OCI-LY3 (cell line): ENCODE measurements around the gene KLHL5.

Experiments
- H2AFZ ChIP-seq: fragments of 200-600, 300-600 bp; shearing (Covaris generic); 2 replicates; pipeline ENCODE4 v1.6.0; 2014; ENCODE audit warnings: antibody characterized with exemption, low read depth, low read length
- H3K27ac ChIP-seq: fragments of 200-600, 300-600 bp; sonication (generic); 2 replicates; pipeline ENCODE4 v1.5.1; 2014; ENCODE audit warnings: mild to moderate bottlenecking, low read length, moderate library complexity, mixed read lengths
- H3K27me3 ChIP-seq: fragments of 200-600, 300-600 bp; sonication (generic); 2 replicates; pipeline ENCODE4 v1.6.1; 2014; ENCODE audit warnings: low read depth, low read length, mixed read lengths
- H3K36me3 ChIP-seq: fragments of 200-600, 300-600 bp; sonication (generic); replicated peaks from 2 replicates; pipeline ENCODE3; 2014; ENCODE audit warnings: low read depth, low read length, mixed read lengths
- H3K4me1 ChIP-seq: fragments of 300-600, 200-600 bp; sonication (generic); 2 replicates; pipeline ENCODE4 v1.6.1; 2014; ENCODE audit warnings: low read length, mixed read lengths
- H3K4me2 ChIP-seq: fragments of 200-600, 300-600 bp; sonication (generic); 2 replicates; pipeline ENCODE4 v1.6.1; 2014; ENCODE audit warnings: low read length, mixed read lengths
- H3K4me3 ChIP-seq: fragments of 300-600, 200-600 bp; sonication (generic); 2 replicates; pipeline ENCODE4 v1.5.1; 2014; ENCODE audit warnings: antibody characterized with exemption, mild to moderate bottlenecking, low read length, moderate library complexity
- H3K79me2 ChIP-seq: fragments of 300-600, 200-600 bp; shearing (Covaris generic); 2 replicates; pipeline ENCODE4 v1.6.1; 2014; ENCODE audit warnings: mild to moderate bottlenecking, low read length, mixed read lengths
- H3K9ac ChIP-seq: fragments of 300-600, 200-600 bp; shearing (Covaris generic); 2 replicates; pipeline ENCODE4 v1.6.0; 2014; ENCODE audit warnings: mild to moderate bottlenecking, low read length, moderate library complexity
- H3K9me3 ChIP-seq: fragments of 200-600, 300-600 bp; shearing (Covaris generic); 2 replicates; pipeline ENCODE4 v1.6.1; 2014; ENCODE audit warnings: low read length, mixed read lengths; ENCODE audit not compliant: insufficient read depth
- H4K20me1 ChIP-seq: fragments of 200-600, 300-600 bp; sonication (generic); 2 replicates; pipeline ENCODE4 v1.6.1; 2016; ENCODE audit warnings: low read length, mixed read lengths; ENCODE audit not compliant: insufficient read depth
- EZH2phosphoT487 ChIP-seq: fragments of 200-600 bp; shearing (Covaris generic); IDR thresholded peaks from 2 replicates; pipeline ENCODE4 v1.6.1; 2018; ENCODE audit warnings: antibody characterized with exemption, mixed run types, low read depth
- TF ChIP-seq, protein P1 (sequence below): fragments of 200-600, 300-600 bp; sonication (generic); IDR thresholded peaks from 2 replicates; pipeline ENCODE4 v1.5.1; 2014; ENCODE audit warnings: antibody characterized with exemption, low read length, low read depth

Gene KLHL5

GRCh38 chr4:39022241-39022640, 39.8 kb upstream of the KLHL5 start:
- Histone ChIP-seq H3K27ac (no peak overlapping the region), H3K36me3 (peaks cover 58% of the 10 kb centered on the region), H4K20me1 (no peaks in the 10 kb centered on the region), H3K4me2 (no peak overlapping the region), H3K27me3 (no peaks in the 10 kb centered on the region), H2AFZ (no peak overlapping the region), H3K9me3 (no peaks in the 10 kb centered on the region; the same call in none of the 2 replicates), H3K4me3 (no peak overlapping the region), H3K4me1 (peaks cover 4% of the 10 kb centered on the region), H3K79me2 (peaks cover 55% of the 10 kb centered on the region), H3K9ac (no peak overlapping the region)
- no peak for TF ChIP-seq EZH2phosphoT487
- TF ChIP-seq, protein P1, sequence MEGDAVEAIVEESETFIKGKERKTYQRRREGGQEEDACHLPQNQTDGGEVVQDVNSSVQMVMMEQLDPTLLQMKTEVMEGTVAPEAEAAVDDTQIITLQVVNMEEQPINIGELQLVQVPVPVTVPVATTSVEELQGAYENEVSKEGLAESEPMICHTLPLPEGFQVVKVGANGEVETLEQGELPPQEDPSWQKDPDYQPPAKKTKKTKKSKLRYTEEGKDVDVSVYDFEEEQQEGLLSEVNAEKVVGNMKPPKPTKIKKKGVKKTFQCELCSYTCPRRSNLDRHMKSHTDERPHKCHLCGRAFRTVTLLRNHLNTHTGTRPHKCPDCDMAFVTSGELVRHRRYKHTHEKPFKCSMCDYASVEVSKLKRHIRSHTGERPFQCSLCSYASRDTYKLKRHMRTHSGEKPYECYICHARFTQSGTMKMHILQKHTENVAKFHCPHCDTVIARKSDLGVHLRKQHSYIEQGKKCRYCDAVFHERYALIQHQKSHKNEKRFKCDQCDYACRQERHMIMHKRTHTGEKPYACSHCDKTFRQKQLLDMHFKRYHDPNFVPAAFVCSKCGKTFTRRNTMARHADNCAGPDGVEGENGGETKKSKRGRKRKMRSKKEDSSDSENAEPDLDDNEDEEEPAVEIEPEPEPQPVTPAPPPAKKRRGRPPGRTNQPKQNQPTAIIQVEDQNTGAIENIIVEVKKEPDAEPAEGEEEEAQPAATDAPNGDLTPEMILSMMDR = no peak

- H3K79me2 ChIP-seq = peaks cover 63% of the 10 kb centered on the region
- no peak for TF ChIP-seq EZH2phosphoT487
- TF ChIP-seq, protein P1 = no peak
- H3K4me3 ChIP-seq = no peak overlapping the region
- H2AFZ ChIP-seq = no peak overlapping the region
- no peaks in the 10 kb centered on the region for H4K20me1 ChIP-seq
- no peak overlapping the region for H3K4me2 ChIP-seq
- H3K9me3 ChIP-seq = no peaks in the 10 kb centered on the region; the same call in none of the 2 replicates
- no peak overlapping the region for H3K27ac ChIP-seq
- peaks cover 12% of the 10 kb centered on the region for H3K4me1 ChIP-seq
- no peaks in the 10 kb centered on the region for H3K27me3 ChIP-seq
- H3K36me3 ChIP-seq = peaks cover 54% of the 10 kb centered on the region
- no peak overlapping the region for H3K9ac ChIP-seq
Measured at GRCh38 chr4:39023059-39023458, 39.0 kb upstream of the KLHL5 start.

- Histone ChIP-seq H3K9ac (no peak overlapping the region), H3K9me3 (no peaks in the 10 kb centered on the region; the same call in none of the 2 replicates), H3K27me3 (no peaks in the 10 kb centered on the region), H4K20me1 (no peaks in the 10 kb centered on the region), H3K4me1 (peaks cover 21% of the 10 kb centered on the region), H3K36me3 (peaks cover 59% of the 10 kb centered on the region), H3K4me3 (no peak overlapping the region), H3K4me2 (no peak overlapping the region), H3K79me2 (peaks cover 76% of the 10 kb centered on the region), H3K27ac (no peak overlapping the region), H2AFZ (no peak overlapping the region)
- TF ChIP-seq EZH2phosphoT487 = no peak
- TF ChIP-seq, protein P1 = no peak
Measured at GRCh38 chr4:39024311-39024865, 37.6 kb upstream of the KLHL5 start.

DNA sequence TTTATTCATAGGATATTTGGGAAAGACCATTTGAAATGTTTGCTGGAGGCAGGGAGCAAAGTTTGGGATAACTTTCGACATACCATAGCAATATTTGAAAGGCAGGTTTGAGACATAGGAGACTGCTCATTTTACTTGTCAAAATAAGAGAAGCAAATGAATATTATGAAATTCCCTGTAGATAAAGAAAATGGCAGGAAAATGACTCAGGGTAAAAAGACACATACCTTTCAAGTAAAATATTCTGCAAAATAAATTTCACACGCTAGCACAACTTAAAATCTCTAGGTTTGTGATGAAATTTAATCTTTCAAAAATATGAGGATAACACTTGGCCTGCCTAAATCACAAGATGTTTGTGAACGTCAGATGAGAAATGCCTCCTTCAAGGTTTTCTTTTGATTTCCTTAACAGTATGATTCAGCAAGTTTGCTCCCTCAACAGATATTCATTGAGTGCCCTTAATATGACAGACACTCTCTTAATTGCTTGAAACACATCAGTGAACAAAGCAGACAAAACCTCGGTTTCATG, 36.4 kb upstream of the KLHL5 start:
- H3K79me2 ChIP-seq = peaks cover 84% of the 10 kb centered on the region
- no peak overlapping the region for H3K4me2 ChIP-seq

More for the DNA sequence above, 36.4 kb upstream of the KLHL5 start:
- Histone ChIP-seq H2AFZ (no peak overlapping the region), H3K9ac (no peak overlapping the region), H3K36me3 (peaks cover 53% of the 10 kb centered on the region), H3K4me1 (peaks cover 24% of the 10 kb centered on the region), H3K27ac (no peak overlapping the region), H4K20me1 (no peaks in the 10 kb centered on the region), H3K4me3 (no peak overlapping the region), H3K27me3 (no peaks in the 10 kb centered on the region), H3K9me3 (no peaks in the 10 kb centered on the region; the same call in 1 of the 2 replicates)
- TF ChIP-seq, protein P1 = no peak
- TF ChIP-seq EZH2phosphoT487 = no peak
